ENCODE results near the gene PFDN5. TPM values are rescaled to one million over a fixed set of nuclear protein-coding genes. Genes with fewer than 3 reads are reported as not detected.

Gene PFDN5
- total and polyA plus RNA-seq, 9 of the 15 experiments (the other 6 are each of a cell fraction or from before 2014, with no cell fraction given), result 361 to 1,636 (median 742) TPM

DNA sequence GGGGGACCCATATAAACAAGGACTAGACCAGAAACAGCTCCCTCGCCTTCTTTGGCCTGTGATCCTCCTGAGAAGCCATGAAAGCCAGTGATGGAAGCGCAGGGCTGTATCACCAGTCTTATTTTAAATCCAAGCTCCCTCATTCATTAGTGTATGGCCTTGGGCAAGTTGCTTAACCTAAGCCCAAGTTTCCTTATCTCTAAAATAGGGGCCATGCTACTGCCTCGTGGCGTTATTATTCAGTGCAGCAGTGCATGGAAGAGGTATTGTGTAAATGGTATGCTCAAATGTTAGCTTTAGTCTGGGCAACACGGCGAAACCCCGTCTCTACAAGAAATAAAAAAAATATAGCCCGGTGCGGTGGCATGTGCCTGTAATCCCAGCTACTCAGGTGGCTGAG is 17.4 kb upstream of the PFDN5 start (continued):
- no peak for TF ChIP-seq SPI1 (IDR thresholded peaks at IDR 0.05; ENCODE audit: borderline replicate concordance, low read depth, low read length)

DNA sequence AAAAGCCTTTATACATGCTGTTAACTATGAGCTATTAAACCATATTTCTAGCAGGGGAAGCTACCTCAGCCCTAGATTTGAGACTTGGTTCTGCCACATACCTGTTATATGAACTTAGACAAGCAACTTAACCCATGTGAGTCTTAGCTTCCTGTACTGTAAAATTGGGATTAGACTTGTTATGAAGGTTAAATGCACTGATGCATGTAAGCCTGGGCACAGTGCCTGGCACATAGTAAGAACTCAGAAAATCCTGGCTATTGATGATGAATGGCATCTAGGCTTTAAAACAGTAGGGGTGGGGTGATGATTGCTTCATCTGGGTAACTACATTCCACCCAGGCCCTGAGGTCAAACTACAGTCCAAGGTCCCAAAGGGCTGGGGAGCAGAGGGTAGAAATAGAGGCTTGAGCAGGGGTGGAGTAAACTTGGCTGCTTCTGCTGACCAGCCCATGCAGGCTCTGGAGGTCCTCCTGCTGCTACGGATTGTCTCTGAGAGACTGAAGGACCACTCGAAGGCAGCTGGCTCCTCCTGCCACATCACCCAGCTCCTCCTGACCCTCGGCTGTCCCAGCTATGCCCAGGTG is 16.0 kb upstream of the PFDN5 start:
- no peak overlapping the region for H3K4me3 ChIP-seq
- H3K9me3 ChIP-seq (replicated peaks; ENCODE audit: control insufficient read depth, insufficient read depth, low read depth, low read length), result no peaks in the 10 kb centered on the region
- ATAC-seq (no peak), FAIRE-seq (no peak), DNase-seq (ENCODE audit: extremely low read depth in 1 of 4, low spot score in 3 of 4) (no peak)
- H4K20me1 ChIP-seq (replicated peaks; ENCODE audit: control insufficient read depth, insufficient read depth, low read length), result no peaks in the 10 kb centered on the region; the same call in 1 of the 2 replicates
- 68% methylated on average over 3 of the region's 3 CpGs for WGBS (ENCODE audit: insufficient coverage, low coverage, missing lambda C conversion rate)
- no peaks in the 10 kb centered on the region for H3K27me3 ChIP-seq (ENCODE audit: control insufficient read depth in 2 of 2, insufficient read depth in 2 of 2, low read length in 2 of 2)
- no peak overlapping the region for H2AFZ ChIP-seq (ENCODE audit: low read depth, low read length)
- TF ChIP-seq FOXK1 (CRISPR knock-in tag; IDR thresholded peaks at IDR 0.05; ENCODE audit: borderline replicate concordance), result no peak
- TF ChIP-seq ZBTB2 (IDR thresholded peaks at IDR 0.05), result no peak
- TF ChIP-seq, protein P1, sequence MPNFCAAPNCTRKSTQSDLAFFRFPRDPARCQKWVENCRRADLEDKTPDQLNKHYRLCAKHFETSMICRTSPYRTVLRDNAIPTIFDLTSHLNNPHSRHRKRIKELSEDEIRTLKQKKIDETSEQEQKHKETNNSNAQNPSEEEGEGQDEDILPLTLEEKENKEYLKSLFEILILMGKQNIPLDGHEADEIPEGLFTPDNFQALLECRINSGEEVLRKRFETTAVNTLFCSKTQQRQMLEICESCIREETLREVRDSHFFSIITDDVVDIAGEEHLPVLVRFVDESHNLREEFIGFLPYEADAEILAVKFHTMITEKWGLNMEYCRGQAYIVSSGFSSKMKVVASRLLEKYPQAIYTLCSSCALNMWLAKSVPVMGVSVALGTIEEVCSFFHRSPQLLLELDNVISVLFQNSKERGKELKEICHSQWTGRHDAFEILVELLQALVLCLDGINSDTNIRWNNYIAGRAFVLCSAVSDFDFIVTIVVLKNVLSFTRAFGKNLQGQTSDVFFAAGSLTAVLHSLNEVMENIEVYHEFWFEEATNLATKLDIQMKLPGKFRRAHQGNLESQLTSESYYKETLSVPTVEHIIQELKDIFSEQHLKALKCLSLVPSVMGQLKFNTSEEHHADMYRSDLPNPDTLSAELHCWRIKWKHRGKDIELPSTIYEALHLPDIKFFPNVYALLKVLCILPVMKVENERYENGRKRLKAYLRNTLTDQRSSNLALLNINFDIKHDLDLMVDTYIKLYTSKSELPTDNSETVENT (CRISPR knock-in tag; IDR thresholded peaks at IDR 0.05), result no peak
- TF ChIP-seq, protein P2, sequence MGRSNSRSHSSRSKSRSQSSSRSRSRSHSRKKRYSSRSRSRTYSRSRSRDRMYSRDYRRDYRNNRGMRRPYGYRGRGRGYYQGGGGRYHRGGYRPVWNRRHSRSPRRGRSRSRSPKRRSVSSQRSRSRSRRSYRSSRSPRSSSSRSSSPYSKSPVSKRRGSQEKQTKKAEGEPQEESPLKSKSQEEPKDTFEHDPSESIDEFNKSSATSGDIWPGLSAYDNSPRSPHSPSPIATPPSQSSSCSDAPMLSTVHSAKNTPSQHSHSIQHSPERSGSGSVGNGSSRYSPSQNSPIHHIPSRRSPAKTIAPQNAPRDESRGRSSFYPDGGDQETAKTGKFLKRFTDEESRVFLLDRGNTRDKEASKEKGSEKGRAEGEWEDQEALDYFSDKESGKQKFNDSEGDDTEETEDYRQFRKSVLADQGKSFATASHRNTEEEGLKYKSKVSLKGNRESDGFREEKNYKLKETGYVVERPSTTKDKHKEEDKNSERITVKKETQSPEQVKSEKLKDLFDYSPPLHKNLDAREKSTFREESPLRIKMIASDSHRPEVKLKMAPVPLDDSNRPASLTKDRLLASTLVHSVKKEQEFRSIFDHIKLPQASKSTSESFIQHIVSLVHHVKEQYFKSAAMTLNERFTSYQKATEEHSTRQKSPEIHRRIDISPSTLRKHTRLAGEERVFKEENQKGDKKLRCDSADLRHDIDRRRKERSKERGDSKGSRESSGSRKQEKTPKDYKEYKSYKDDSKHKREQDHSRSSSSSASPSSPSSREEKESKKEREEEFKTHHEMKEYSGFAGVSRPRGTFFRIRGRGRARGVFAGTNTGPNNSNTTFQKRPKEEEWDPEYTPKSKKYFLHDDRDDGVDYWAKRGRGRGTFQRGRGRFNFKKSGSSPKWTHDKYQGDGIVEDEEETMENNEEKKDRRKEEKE (IDR thresholded peaks at IDR 0.05; ENCODE audit: borderline replicate concordance in 1 of 2, control insufficient read depth in 1 of 2, low read depth in 2 of 2, low read length in 1 of 2), result no peak
- peak overlapping the region in 1 of 2 experiments; percentile 65; a peak in 1 of 4 replicates for H3K9ac ChIP-seq (ENCODE audit: insufficient read depth in 1 of 2, low read depth in 2 of 2, low read length in 2 of 2)
- H3K9me1 ChIP-seq (ENCODE audit: control insufficient read depth, insufficient read depth, low read length), result no peaks in the 10 kb centered on the region
- intact Hi-C loops (cut with micrococcal nuclease), result no loop called here
- in situ Hi-C loops (cut with MboI), result no loop called here
- CTCF ChIA-PET (ENCODE audit: low intra/inter-chr PET ratio), result no interaction called here
- no TSS peak for BruUV-seq (replicated peaks)
- POLR2A ChIA-PET, result interaction anchor here (0.6 to 3.2 kb wide), 5 partner anchors 12 to 269 kb away, joined by 3 to 22 read pairs (median 3); partner anchors contain the start of gene ESPL1
- no peak overlapping the region for H3K4me2 ChIP-seq (ENCODE audit: insufficient read depth, low read length)
- H3K27ac ChIP-seq (ENCODE audit: extremely low read depth, low read depth, low read length), result no peak overlapping the region
- H3K79me2 ChIP-seq (ENCODE audit: control insufficient read depth, insufficient read depth, low read length), result no peaks in the 10 kb centered on the region
- H3K36me3 ChIP-seq (ENCODE audit: control insufficient read depth, insufficient read depth, low read length), result peaks cover 93% of the 10 kb centered on the region
- H3K4me1 ChIP-seq (replicated peaks in 1 of 2; ENCODE audit: control insufficient read depth in 2 of 2, insufficient read depth in 2 of 2, low read length in 2 of 2), result no peaks in the 10 kb centered on the region

All from K562 (cell line).